Measurements from ENCODE around the gene GGTA1. TPM values are rescaled to one million over a fixed set of nuclear protein-coding genes. Genes with fewer than 3 reads are reported as not detected.
A peak's percentile ranks its signal among the peaks of the same experiment; 100 is the strongest.

Gene GGTA1
- total and polyA plus RNA-seq, 4 donors: 4.5 to 12.0 (median 6.2) TPM

DNA sequence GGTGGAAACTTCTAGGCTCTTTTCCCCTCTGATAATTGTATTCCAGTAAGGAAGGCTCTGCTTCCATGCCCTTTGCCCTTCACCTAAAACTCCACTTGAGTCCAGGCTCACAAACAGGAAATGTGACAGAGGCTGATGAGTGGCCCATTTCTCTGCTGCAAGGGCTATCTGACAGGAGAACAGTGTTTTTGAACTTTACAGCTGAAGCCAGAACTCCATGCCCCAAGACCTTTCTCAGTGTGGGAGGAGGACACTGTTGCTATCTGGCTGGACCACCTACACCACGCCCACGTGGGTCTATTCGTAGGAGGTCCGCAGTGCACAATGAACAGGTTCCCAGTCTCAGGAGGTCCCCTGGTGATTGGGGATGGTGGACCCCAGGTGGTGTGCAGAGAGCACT, 13.6 kb downstream of the GGTA1 start:
- Histone ChIP-seq H3K9me3 (ENCODE audit: control insufficient read depth, insufficient read depth, low read length) (no peaks in the 10 kb centered on the region), H3K4me3 (ENCODE audit: low read depth, low read length) (no peak overlapping the region), H3K27ac (ENCODE audit: low read depth, low read length) (peak overlapping the region; percentile 10), H3K4me1 (ENCODE audit: control insufficient read depth, insufficient read depth, low read length) (peaks cover 12% of the 10 kb centered on the region), H3K36me3 (ENCODE audit: control insufficient read depth, insufficient read depth, low read length) (no peaks in the 10 kb centered on the region), H3K27me3 (ENCODE audit: control insufficient read depth, insufficient read depth, low read length) (no peaks in the 10 kb centered on the region)
- no peak for DNase-seq (ENCODE audit: low read depth in 4 of 6, low spot score in 6 of 6)
- WGBS (ENCODE audit: insufficient coverage): 88% methylated on average over 4 of the region's 4 CpGs

DNA sequence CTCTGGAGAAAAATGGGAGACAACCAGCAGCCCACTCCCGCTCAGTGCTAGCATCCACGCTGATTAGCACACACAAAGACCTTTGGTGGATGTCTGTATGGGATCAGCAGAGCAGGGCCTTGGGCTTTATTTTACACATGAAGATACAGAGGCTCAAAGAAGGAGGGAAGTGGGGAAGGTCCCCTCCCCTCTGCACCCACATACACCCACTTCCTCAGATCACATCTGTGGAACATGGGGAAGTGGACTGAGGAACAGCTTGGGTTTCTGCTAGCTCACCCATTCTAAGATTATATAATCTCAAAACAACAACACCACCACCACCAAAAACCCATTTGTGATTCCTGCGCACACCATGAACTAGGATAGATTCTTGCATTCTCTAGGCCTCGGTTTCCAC, 14.0 kb downstream of the GGTA1 start:
- no peaks in the 10 kb centered on the region for H3K9me3 ChIP-seq (ENCODE audit: control insufficient read depth, insufficient read depth, low read length)
- 94% methylated on average over 2 of the region's 4 CpGs for WGBS (ENCODE audit: insufficient coverage)
- no peaks in the 10 kb centered on the region for H3K36me3 ChIP-seq (ENCODE audit: control insufficient read depth, insufficient read depth, low read length)
- DNase-seq (ENCODE audit: low read depth in 4 of 6, low spot score in 6 of 6): no peak
- peaks cover 12% of the 10 kb centered on the region for H3K4me1 ChIP-seq (ENCODE audit: control insufficient read depth, insufficient read depth, low read length)
- H3K4me3 ChIP-seq (ENCODE audit: low read depth, low read length): no peak overlapping the region
- H3K27me3 ChIP-seq (ENCODE audit: control insufficient read depth, insufficient read depth, low read length): no peaks in the 10 kb centered on the region
- peak overlapping the region; percentile 70 for H3K27ac ChIP-seq (ENCODE audit: low read depth, low read length)

GRCh38 chr9:121484651-121485446, 14.8 kb downstream of the GGTA1 start:
- Histone ChIP-seq H3K9me3 (ENCODE audit: control insufficient read depth, insufficient read depth, low read length) (no peaks in the 10 kb centered on the region), H3K36me3 (ENCODE audit: control insufficient read depth, insufficient read depth, low read length) (no peaks in the 10 kb centered on the region), H3K4me3 (ENCODE audit: low read depth, low read length) (no peak overlapping the region), H3K27ac (ENCODE audit: low read depth, low read length) (peak overlapping the region; percentile 70), H3K27me3 (ENCODE audit: control insufficient read depth, insufficient read depth, low read length) (no peaks in the 10 kb centered on the region), H3K4me1 (ENCODE audit: control insufficient read depth, insufficient read depth, low read length) (peaks cover 12% of the 10 kb centered on the region)
- peak in 1 of 6 donors; percentile 68 for DNase-seq (ENCODE audit: low read depth in 4 of 6, low spot score in 6 of 6)
- 67% methylated on average over 6 of the region's 11 CpGs for WGBS (ENCODE audit: insufficient coverage)

DNA sequence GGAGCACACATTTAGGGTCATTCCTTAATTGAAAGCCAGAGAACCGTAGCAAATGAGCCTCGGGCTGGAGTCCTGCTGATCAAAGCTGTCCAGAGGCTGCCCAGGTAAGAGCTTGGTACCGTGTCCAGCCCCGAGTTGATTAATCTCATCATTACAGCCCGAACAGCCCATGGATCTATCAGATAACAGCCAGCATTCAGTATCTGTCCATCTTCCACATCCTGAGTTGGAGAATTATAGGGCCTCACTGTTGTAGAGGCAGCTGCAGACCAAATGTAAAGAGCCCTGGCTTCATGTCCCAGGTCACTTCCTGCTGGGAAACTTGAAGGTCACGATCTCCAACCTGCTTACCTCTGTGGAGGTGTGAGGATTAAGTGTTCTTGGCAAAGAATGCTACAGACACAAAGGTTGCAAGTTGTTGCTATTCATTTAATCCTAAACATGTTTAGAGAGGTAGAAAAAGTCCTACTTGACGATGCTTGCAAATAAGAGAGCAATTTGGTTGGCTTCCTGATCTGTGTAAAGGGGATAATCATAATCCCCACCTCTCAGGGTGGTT, 16.1 kb downstream of the GGTA1 start:
- DNase-seq (ENCODE audit: low read depth in 4 of 6, low spot score in 6 of 6): no peak
- Histone ChIP-seq H3K9me3 (ENCODE audit: control insufficient read depth, insufficient read depth, low read length) (no peaks in the 10 kb centered on the region), H3K27ac (ENCODE audit: low read depth, low read length) (no peak overlapping the region), H3K4me3 (ENCODE audit: low read depth, low read length) (no peak overlapping the region), H3K27me3 (ENCODE audit: control insufficient read depth, insufficient read depth, low read length) (no peaks in the 10 kb centered on the region), H3K36me3 (ENCODE audit: control insufficient read depth, insufficient read depth, low read length) (no peaks in the 10 kb centered on the region), H3K4me1 (ENCODE audit: control insufficient read depth, insufficient read depth, low read length) (peaks cover 20% of the 10 kb centered on the region)
- 48% methylated on average over 4 of the region's 7 CpGs for WGBS (ENCODE audit: insufficient coverage)

GRCh38 chr9:121483049-121483448, 16.6 kb downstream of the GGTA1 start:
- Histone ChIP-seq H3K9me3 (ENCODE audit: control insufficient read depth, insufficient read depth, low read length) (no peaks in the 10 kb centered on the region), H3K4me1 (ENCODE audit: control insufficient read depth, insufficient read depth, low read length) (peaks cover 20% of the 10 kb centered on the region), H3K27ac (ENCODE audit: low read depth, low read length) (no peak overlapping the region), H3K36me3 (ENCODE audit: control insufficient read depth, insufficient read depth, low read length) (no peaks in the 10 kb centered on the region), H3K27me3 (ENCODE audit: control insufficient read depth, insufficient read depth, low read length) (no peaks in the 10 kb centered on the region), H3K4me3 (ENCODE audit: low read depth, low read length) (no peak overlapping the region)
- WGBS (ENCODE audit: insufficient coverage): 52% methylated on average over 5 of the region's 5 CpGs
- no peak for DNase-seq (ENCODE audit: low read depth in 4 of 6, low spot score in 6 of 6)

DNA sequence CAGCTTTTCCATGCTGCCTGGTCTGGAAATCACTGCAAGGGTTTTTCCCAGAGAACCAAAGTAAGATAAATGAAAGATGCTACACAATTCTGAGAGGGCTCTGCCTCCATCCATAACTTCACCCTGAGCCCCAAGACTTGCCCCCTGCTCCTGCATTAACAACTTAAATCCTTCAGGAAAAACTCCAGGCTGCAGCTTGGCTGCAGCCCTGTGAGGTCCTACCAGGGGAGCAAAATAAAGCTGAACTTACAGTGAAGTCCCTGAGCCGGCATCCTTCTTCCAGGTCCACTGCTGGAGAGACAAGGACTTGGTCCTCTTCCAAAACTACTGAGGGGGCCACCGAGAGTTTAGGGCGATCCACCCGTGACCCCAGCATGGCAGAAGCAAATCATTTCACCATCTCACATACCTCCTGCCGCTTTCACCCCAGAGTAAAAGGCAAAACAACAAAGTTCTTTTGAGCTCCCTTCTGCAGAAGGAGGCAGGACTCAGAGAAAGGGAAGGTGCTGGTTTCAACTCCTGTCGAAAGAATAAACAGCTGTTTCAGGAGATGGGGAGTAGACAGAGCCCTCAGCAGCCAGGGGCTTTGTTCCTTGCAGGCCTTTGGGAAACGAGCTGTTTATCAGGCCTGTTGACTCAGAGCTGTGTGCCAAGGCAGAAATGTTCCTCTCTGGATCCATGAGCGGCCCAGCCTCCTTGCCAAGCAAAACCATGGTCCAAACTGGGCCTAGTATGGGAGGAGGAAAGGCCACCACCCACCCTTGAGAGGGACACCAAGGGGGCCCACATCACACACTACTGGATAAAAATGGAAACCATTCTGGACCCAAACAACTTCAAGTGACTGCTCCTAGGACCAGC, 20.6 kb downstream of the GGTA1 start:
- 47% methylated on average over 8 of the region's 8 CpGs for WGBS (ENCODE audit: insufficient coverage)
- Histone ChIP-seq H3K9me3 (ENCODE audit: control insufficient read depth, insufficient read depth, low read length) (no peaks in the 10 kb centered on the region), H3K27me3 (ENCODE audit: control insufficient read depth, insufficient read depth, low read length) (no peaks in the 10 kb centered on the region), H3K4me3 (ENCODE audit: low read depth, low read length) (no peak overlapping the region), H3K4me1 (ENCODE audit: control insufficient read depth, insufficient read depth, low read length) (peaks cover 14% of the 10 kb centered on the region), H3K27ac (ENCODE audit: low read depth, low read length) (peak overlapping the region; percentile 33), H3K36me3 (ENCODE audit: control insufficient read depth, insufficient read depth, low read length) (no peaks in the 10 kb centered on the region)
- peak in 1 of 6 donors; percentile 41 for DNase-seq (ENCODE audit: low read depth in 4 of 6, low spot score in 6 of 6)

DNA sequence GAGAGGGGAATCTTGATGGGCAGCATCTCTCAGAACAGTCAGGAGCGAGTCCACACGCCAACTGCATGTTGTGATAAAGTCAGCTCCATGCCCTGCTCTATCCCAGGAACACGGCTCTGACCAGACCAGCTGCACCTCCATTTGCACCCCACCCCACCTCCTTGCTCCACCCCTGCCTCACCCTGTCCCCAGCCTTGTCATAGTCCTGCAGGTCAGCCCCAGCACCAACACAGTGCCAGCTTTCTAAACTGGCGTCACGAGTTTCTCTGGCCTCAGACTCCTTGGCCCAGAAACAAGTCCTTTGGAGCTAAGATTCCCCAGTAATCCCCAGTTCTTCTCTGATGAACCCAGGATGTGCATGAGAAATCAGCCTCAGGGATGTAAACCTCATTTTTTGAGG, 23.5 kb downstream of the GGTA1 start:
- H3K9me3 ChIP-seq (ENCODE audit: control insufficient read depth, insufficient read depth, low read length): no peaks in the 10 kb centered on the region
- H3K36me3 ChIP-seq (ENCODE audit: control insufficient read depth, insufficient read depth, low read length): no peaks in the 10 kb centered on the region
- no peak overlapping the region for H3K27ac ChIP-seq (ENCODE audit: low read depth, low read length)
- H3K27me3 ChIP-seq (ENCODE audit: control insufficient read depth, insufficient read depth, low read length): no peaks in the 10 kb centered on the region
- H3K4me3 ChIP-seq (ENCODE audit: low read depth, low read length): no peak overlapping the region
- peaks cover 8% of the 10 kb centered on the region for H3K4me1 ChIP-seq (ENCODE audit: control insufficient read depth, insufficient read depth, low read length)
- 82% methylated on average over 5 of the region's 5 CpGs for WGBS (ENCODE audit: insufficient coverage)
- DNase-seq (ENCODE audit: low read depth in 4 of 6, low spot score in 6 of 6): no peak

DNA sequence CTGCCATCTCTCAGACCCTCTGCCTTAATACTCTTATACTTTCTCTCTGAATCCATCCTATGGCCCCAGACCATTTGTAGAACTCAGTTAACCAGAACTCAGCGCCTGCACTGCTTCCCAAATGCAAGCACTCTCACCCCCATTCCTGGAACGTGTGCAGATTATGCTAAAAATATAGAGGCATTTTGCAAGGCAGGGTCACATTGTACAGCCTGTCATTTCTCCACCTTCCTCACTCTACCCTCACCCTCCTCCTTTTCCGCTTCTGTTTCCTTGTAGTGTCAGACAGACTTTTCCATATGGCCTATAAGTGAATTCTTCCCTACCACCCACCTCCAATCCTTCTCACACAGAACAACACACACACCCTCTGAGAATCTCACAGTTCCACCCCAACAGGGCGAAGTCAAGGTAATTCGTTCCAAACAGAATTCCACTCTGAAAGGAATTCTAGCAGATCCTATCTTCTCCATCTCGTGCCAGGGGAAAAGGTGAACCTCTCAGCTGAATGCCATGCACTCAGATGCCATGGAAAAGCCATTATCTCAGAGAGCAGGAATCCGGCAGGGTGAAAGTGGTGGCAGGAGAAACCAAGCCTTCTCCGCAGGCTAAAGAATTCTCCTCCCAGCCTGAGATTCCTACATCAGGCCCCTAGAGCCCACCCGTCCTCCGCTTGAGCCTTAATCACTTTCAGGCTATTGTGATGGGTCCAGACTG, 25.3 kb downstream of the GGTA1 start:
- DNase-seq (ENCODE audit: low read depth in 4 of 6, low spot score in 6 of 6): no peak
- H3K27ac ChIP-seq (ENCODE audit: low read depth, low read length): no peak overlapping the region
- WGBS (ENCODE audit: insufficient coverage): 90% methylated on average over 3 of the region's 10 CpGs

GRCh38 chr9:121473229-121473628, 26.4 kb downstream of the GGTA1 start:
- 95% methylated on average over 5 of the region's 6 CpGs for WGBS (ENCODE audit: insufficient coverage)
- no peak overlapping the region for H3K4me3 ChIP-seq (ENCODE audit: low read depth, low read length)
- no peaks in the 10 kb centered on the region for H3K9me3 ChIP-seq (ENCODE audit: control insufficient read depth, insufficient read depth, low read length)
- no peak for DNase-seq (ENCODE audit: low read depth in 4 of 6, low spot score in 6 of 6)
- H3K36me3 ChIP-seq (ENCODE audit: control insufficient read depth, insufficient read depth, low read length): no peaks in the 10 kb centered on the region
- no peak overlapping the region for H3K27ac ChIP-seq (ENCODE audit: low read depth, low read length)
- no peaks in the 10 kb centered on the region for H3K4me1 ChIP-seq (ENCODE audit: control insufficient read depth, insufficient read depth, low read length)
- no peaks in the 10 kb centered on the region for H3K27me3 ChIP-seq (ENCODE audit: control insufficient read depth, insufficient read depth, low read length)

More for the DNA sequence above, 25.3 kb downstream of the GGTA1 start:
- H3K4me1 ChIP-seq (ENCODE audit: control insufficient read depth, insufficient read depth, low read length): peaks cover 7% of the 10 kb centered on the region
- no peaks in the 10 kb centered on the region for H3K36me3 ChIP-seq (ENCODE audit: control insufficient read depth, insufficient read depth, low read length)
- no peak overlapping the region for H3K4me3 ChIP-seq (ENCODE audit: low read depth, low read length)
- no peaks in the 10 kb centered on the region for H3K27me3 ChIP-seq (ENCODE audit: control insufficient read depth, insufficient read depth, low read length)
- H3K9me3 ChIP-seq (ENCODE audit: control insufficient read depth, insufficient read depth, low read length): no peaks in the 10 kb centered on the region
